ENCODE data around the gene GMCL2.

Gene GMCL2

GRCh38 chr5:178227929-178228328, 40.8 kb upstream of the GMCL2 start:
- DNase-seq (ENCODE audit: insufficient read length, low spot score) (no peak), FAIRE-seq (no peak)
- TF ChIP-seq POLR2A (IDR thresholded peaks at IDR 0.05; ENCODE audit: low read depth, low read length) = no peak

DNA sequence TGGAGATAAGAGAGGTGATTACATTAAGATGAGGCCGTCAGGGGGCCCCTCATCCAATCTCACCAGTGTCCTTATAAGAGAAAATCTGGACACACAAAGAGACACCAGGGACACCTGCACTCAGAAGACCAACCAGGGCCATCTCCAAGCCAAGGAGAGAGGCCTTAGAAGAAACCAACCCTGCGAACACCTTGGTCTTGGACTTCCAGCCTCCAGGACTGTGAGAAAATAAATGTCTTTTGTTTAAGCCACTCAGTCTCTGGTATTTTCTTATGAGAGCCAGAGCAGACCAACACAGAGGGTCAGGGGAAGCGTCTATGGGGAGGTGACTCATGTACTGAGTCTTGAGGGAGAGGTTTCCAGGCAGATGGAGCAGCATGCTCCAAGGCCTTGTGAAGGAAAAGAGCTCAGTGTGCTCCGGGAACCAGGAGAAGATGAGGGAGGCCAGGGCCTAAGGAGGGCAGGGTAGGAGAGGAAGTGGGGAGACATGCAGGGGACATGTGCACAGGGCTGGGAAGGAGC, 40.0 kb upstream of the GMCL2 start:
- no peak for TF ChIP-seq POLR2A (IDR thresholded peaks at IDR 0.05; ENCODE audit: low read depth, low read length)
- DNase-seq (ENCODE audit: insufficient read length, low spot score) (no peak), FAIRE-seq (no peak)

GRCh38 chr5:178225174-178225573, 38.0 kb upstream of the GMCL2 start:
- no peak for FAIRE-seq
- no peak for DNase-seq (ENCODE audit: insufficient read length, low spot score)
- no peak for TF ChIP-seq POLR2A (IDR thresholded peaks at IDR 0.05; ENCODE audit: low read depth, low read length)

DNA sequence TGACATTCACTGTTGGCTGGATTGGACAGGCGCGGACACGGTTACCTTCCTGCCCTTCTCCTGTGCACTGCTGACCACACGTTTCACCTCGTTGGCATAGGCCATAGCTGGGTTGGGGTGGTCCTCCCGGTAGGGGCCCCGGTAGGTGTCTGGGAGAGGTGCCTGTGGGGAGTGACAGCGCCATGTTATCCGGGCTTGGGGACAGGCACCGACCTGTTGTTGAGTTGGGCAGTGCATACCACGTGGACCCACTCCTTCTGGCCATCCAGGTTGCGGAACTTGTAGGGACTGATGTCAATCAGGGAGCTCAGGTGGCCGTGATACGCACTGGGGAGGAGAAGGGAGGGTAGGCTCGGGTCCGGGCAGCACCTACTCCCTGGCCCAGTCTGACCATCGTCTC, 37.2 kb upstream of the GMCL2 start:
- no peak for TF ChIP-seq POLR2A (IDR thresholded peaks at IDR 0.05; ENCODE audit: low read depth, low read length)
- no peak for FAIRE-seq

GRCh38 chr5:178223828-178224335, 36.7 kb upstream of the GMCL2 start:
- FAIRE-seq (no peak), DNase-seq (ENCODE audit: insufficient read length, low spot score) (no peak)
- 0 out of 2 replicates have a peak, but pooled peaks have one; percentile 16 for TF ChIP-seq POLR2A (IDR thresholded peaks at IDR 0.05; ENCODE audit: low read depth, low read length)

More for the DNA sequence above, 37.2 kb upstream of the GMCL2 start:
- DNase-seq (ENCODE audit: insufficient read length, low spot score) = no peak

GRCh38 chr5:178223196-178223773, 36.1 kb upstream of the GMCL2 start:
- DNase-seq (ENCODE audit: insufficient read length, low spot score) (no peak), FAIRE-seq (no peak)
- TF ChIP-seq POLR2A (IDR thresholded peaks at IDR 0.05; ENCODE audit: low read depth, low read length) = no peak

GRCh38 chr5:178222292-178222691, 35.1 kb upstream of the GMCL2 start:
- FAIRE-seq (no peak), DNase-seq (ENCODE audit: insufficient read length, low spot score) (no peak)
- no peak for TF ChIP-seq POLR2A (IDR thresholded peaks at IDR 0.05; ENCODE audit: low read depth, low read length)

DNA sequence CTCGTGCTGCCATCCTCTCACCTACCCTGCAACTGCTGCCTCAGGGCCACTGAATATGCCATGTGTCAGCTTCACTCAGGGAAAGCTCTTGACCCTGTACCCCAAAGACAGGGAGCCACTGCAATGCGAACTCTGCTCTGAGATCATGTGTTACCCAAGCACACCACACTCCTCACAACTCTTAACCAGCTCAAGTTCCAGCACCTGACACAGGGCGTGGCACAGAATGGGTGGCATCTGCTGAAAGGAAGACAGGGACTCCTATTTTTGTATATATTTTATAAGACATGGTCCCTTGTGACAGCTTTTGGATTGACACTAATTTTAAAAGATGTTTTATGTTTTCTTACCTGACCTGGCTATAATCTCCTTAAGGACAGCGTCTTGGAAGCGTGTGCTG, 34.7 kb upstream of the GMCL2 start:
- TF ChIP-seq POLR2A (IDR thresholded peaks at IDR 0.05; ENCODE audit: low read depth, low read length) = no peak
- no peak for DNase-seq (ENCODE audit: insufficient read length, low spot score)
- FAIRE-seq = no peak

GRCh38 chr5:178221282-178221681, 34.1 kb upstream of the GMCL2 start:
- no peak for FAIRE-seq
- no peak for TF ChIP-seq POLR2A (IDR thresholded peaks at IDR 0.05; ENCODE audit: low read depth, low read length)

DNA sequence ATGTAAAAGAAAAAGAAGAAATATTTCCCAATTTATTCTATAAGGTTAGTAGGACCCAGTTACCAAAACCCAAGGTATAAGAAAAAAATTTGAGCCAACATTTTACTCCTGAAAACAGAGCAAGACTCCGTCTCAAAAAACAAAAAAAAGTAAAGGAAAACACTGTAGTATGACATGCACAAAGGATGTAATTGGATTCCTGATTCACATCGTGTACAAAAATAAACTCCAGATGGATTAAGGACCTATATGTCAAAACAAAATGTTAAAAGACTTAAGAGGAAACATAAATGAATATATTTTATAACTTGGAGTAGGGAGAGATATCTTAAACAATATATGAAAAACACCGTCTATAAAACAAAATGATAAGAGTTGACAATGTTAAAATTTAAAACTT, 31.7 kb upstream of the GMCL2 start:
- DNase-seq (ENCODE audit: insufficient read length, low spot score) = no peak
- TF ChIP-seq POLR2A (IDR thresholded peaks at IDR 0.05; ENCODE audit: low read depth, low read length) = no peak
- no peak for FAIRE-seq

More at GRCh38 chr5:178221282-178221681, 34.1 kb upstream of the GMCL2 start:
- DNase-seq (ENCODE audit: insufficient read length, low spot score) = no peak

GRCh38 chr5:178218237-178218776, 31.1 kb upstream of the GMCL2 start:
- no peak for TF ChIP-seq POLR2A (IDR thresholded peaks at IDR 0.05; ENCODE audit: low read depth, low read length)
- FAIRE-seq = no peak
- no peak for DNase-seq (ENCODE audit: insufficient read length, low spot score)

- no peak for TF ChIP-seq POLR2A (IDR thresholded peaks at IDR 0.05; ENCODE audit: low read depth, low read length)
- DNase-seq (ENCODE audit: insufficient read length, low spot score) (no peak), FAIRE-seq (no peak)
These were observed 29.6 kb upstream of the GMCL2 start for GRCh38 chr5:178216779-178217178.

DNA sequence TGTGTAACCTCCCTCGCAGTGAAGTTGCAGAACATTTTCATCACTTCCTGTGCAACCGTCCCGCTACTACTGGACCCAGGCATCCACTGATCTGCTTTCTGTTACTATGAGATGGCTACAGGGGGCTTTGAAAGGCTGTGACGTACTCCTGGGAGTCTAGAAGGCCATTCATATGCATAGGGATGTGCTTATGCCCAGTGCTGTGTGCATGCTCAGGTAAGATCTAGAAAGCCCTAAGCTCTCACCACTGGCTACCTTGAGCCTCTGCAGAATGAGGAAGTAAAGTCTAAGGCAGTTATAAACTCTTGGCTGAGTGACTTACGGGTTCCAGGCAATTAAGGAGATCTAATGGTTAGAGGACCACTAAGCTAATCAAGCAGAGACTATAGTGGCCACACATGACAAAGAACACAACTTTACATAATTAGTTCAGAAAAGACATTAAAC, 28.9 kb upstream of the GMCL2 start:
- TF ChIP-seq POLR2A (IDR thresholded peaks at IDR 0.05; ENCODE audit: low read depth, low read length) = no peak
- DNase-seq (ENCODE audit: insufficient read length, low spot score) (no peak), FAIRE-seq (no peak)

DNA sequence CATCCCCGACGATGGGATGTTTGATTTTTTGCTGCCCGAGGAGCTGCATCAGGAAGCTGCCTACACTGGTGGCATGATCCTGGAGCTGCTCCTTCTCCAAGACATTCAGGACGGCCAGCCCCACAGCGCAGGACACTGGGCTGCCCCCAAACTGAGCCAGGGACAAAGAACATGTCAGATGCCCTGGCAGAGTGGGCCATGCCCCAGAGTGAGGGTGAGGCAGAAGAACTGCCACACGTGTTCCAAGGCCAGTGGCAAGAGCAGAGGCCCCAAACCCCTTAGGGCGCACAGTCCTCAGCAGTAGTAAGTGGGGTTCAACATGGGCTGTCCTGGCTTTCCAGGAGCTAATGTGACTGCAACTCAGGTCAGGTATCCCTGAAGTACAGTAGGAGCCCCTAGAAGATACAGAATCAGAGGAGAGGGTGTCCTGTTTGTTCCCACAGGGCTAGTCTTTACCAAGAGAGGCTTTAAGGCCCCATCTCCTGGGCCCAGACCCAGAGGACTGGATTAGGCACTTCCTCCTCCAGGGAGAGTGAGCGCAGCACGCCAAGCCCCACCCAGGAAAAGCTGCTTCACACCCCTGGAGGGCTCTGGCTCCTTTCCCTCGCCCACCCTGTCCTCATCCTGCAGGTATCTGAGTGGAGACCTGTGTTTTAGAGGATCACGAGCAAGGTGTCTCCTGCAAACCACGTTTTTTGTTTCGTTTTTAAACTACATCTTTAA, 28.3 kb upstream of the GMCL2 start:
- no peak for TF ChIP-seq POLR2A (IDR thresholded peaks at IDR 0.05; ENCODE audit: low read depth, low read length)
- FAIRE-seq (no peak), DNase-seq (ENCODE audit: insufficient read length, low spot score) (no peak)
